ENCODE data around the gene OR51V1.

The OR51V1 gene

GRCh38 chr11:5153574-5154431 lies 46.7 kb downstream of the OR51V1 start:
- Histone ChIP-seq H3K9ac (ENCODE audit: low read depth, low read length) (no peak overlapping the region), H3K4me3 (ENCODE audit: low read depth in 1 of 2, low read length in 2 of 2) (no peak overlapping the region), H3K9me3 (ENCODE audit: insufficient read depth, low read length, severe bottlenecking) (no peaks in the 10 kb centered on the region), H4K20me1 (ENCODE audit: insufficient read depth, low read length) (no peaks in the 10 kb centered on the region), H3K4me2 (ENCODE audit: insufficient read depth, low read length) (no peak overlapping the region), H3K4me1 (ENCODE audit: insufficient read depth, low read length) (no peaks in the 10 kb centered on the region), H3K36me3 (ENCODE audit: insufficient read depth, low read length) (no peaks in the 10 kb centered on the region), H3K27me3 (ENCODE audit: insufficient read depth, low read length, poor library complexity) (peaks cover 8% of the 10 kb centered on the region), H2AFZ (ENCODE audit: low read depth, low read length) (no peak overlapping the region), H3K27ac (ENCODE audit: low read length) (no peak overlapping the region), H3K79me2 (ENCODE audit: insufficient read depth, low read length) (no peaks in the 10 kb centered on the region)
- ATAC-seq (ENCODE audit: insufficient read depth, low read depth) (no peak), DNase-seq (no peak)
- TF ChIP-seq EZH2 (IDR thresholded peaks at IDR 0.05; ENCODE audit: borderline replicate concordance, low read depth, low read length, severe bottlenecking): no peak
- TF ChIP-seq CTCF (IDR thresholded peaks at IDR 0.05; ENCODE audit: borderline replicate concordance, extremely low read depth, low read length, poor library complexity, severe bottlenecking): no peak

- Histone ChIP-seq H3K9ac (ENCODE audit: low read depth, low read length) (no peak overlapping the region), H4K20me1 (ENCODE audit: insufficient read depth, low read length) (no peaks in the 10 kb centered on the region), H3K36me3 (ENCODE audit: insufficient read depth, low read length) (no peaks in the 10 kb centered on the region), H3K4me2 (ENCODE audit: insufficient read depth, low read length) (no peak overlapping the region), H3K4me1 (ENCODE audit: insufficient read depth, low read length) (no peaks in the 10 kb centered on the region), H3K9me3 (ENCODE audit: insufficient read depth, low read length, severe bottlenecking) (no peaks in the 10 kb centered on the region), H3K79me2 (ENCODE audit: insufficient read depth, low read length) (no peaks in the 10 kb centered on the region), H3K4me3 (ENCODE audit: low read depth in 1 of 2, low read length in 2 of 2) (no peak overlapping the region), H3K27ac (ENCODE audit: low read length) (no peak overlapping the region), H2AFZ (ENCODE audit: low read depth, low read length) (no peak overlapping the region), H3K27me3 (ENCODE audit: insufficient read depth, low read length, poor library complexity) (peaks cover 8% of the 10 kb centered on the region)
- ATAC-seq (ENCODE audit: insufficient read depth, low read depth) (no peak), DNase-seq (no peak)
- no peak for TF ChIP-seq CTCF (IDR thresholded peaks at IDR 0.05; ENCODE audit: borderline replicate concordance, extremely low read depth, low read length, poor library complexity, severe bottlenecking)
- no peak for TF ChIP-seq EZH2 (IDR thresholded peaks at IDR 0.05; ENCODE audit: borderline replicate concordance, low read depth, low read length, severe bottlenecking)
Observed at GRCh38 chr11:5151713-5152153, 48.7 kb downstream of the OR51V1 start.

All from DND-41 (cell line).